ENCODE measurements around the gene GPC6.

DNA sequence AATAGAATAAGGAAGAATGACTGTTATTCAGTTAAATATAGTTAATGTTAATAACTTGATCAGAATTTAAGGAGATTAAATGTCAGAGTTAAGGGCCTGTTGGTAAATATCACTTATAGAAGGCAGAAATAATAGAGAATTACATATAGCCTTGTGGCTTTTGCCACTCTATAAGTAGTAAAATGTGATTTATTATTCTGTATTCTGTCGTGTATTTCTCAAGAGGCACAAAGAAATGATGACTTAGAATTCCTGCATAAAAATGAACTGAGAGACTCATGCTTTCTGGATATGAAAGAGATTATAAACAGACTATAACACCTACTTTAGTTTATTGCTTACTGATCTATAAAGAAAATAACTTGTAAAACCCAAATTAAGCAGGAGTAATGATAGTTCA, 40.1 kb downstream of the GPC6 start:
- no peak for TF ChIP-seq EZH2 (optimal IDR thresholded peaks at IDR 0.05; ENCODE audit: low read depth, low read length)
- TF ChIP-seq, protein P1, sequence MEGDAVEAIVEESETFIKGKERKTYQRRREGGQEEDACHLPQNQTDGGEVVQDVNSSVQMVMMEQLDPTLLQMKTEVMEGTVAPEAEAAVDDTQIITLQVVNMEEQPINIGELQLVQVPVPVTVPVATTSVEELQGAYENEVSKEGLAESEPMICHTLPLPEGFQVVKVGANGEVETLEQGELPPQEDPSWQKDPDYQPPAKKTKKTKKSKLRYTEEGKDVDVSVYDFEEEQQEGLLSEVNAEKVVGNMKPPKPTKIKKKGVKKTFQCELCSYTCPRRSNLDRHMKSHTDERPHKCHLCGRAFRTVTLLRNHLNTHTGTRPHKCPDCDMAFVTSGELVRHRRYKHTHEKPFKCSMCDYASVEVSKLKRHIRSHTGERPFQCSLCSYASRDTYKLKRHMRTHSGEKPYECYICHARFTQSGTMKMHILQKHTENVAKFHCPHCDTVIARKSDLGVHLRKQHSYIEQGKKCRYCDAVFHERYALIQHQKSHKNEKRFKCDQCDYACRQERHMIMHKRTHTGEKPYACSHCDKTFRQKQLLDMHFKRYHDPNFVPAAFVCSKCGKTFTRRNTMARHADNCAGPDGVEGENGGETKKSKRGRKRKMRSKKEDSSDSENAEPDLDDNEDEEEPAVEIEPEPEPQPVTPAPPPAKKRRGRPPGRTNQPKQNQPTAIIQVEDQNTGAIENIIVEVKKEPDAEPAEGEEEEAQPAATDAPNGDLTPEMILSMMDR (IDR thresholded peaks at IDR 0.05; ENCODE audit: low read length), result no peak
- no peak for TF ChIP-seq EZH2phosphoT487 (IDR thresholded peaks at IDR 0.05; ENCODE audit: low read length)
